ENCODE measurements around the gene ZSCAN10. TPM values are rescaled to one million over a fixed set of nuclear protein-coding genes. Genes with fewer than 3 reads are reported as not detected.

ZSCAN10 gene
- total RNA-seq, 4 donors from 2014 or later = not detected

DNA sequence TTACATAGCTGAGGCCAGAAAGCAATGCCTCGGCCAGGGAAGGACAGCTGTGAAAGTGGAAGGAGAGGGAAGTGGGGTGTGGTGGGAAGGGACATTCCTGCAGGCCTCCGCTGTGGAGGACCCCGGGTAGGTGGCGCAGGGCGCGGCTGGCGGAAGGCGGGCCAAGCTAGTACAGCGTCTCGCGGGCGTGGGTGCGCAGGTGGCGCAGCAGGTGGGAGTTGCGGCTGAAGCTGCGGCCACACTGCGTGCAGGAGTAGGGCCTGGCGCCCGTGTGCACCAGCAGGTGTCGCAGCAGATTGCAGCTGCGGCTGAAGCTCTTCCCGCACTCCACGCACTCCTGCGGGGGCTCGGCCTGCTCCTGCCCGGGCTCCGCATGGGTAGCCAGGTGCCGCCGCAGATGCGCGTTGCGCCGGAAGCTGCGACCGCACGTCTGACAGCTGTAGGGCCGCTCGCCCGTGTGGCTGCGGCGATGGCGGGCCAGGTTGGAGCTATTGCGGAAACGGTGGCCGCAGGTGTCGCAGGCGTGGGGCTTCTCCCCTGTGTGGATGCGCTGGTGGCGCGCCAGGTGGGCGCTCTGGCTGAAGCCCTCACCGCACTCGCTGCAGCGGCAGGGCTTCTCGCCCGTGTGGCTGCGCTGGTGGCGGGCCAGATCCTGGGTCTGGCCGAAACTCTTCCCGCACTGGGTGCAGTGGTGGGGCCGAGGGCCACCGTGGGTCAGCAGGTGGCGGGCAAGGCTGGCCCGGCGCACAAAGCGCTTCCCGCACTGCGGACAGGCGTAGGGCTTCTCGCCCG is 10.0 kb downstream of the ZSCAN10 start:
- DNase-seq = no peak
- intact Hi-C loops (cut with DNase I) = no loop called here
- H3K27ac ChIP-seq = no peak overlapping the region
- TF ChIP-seq, protein P1, sequence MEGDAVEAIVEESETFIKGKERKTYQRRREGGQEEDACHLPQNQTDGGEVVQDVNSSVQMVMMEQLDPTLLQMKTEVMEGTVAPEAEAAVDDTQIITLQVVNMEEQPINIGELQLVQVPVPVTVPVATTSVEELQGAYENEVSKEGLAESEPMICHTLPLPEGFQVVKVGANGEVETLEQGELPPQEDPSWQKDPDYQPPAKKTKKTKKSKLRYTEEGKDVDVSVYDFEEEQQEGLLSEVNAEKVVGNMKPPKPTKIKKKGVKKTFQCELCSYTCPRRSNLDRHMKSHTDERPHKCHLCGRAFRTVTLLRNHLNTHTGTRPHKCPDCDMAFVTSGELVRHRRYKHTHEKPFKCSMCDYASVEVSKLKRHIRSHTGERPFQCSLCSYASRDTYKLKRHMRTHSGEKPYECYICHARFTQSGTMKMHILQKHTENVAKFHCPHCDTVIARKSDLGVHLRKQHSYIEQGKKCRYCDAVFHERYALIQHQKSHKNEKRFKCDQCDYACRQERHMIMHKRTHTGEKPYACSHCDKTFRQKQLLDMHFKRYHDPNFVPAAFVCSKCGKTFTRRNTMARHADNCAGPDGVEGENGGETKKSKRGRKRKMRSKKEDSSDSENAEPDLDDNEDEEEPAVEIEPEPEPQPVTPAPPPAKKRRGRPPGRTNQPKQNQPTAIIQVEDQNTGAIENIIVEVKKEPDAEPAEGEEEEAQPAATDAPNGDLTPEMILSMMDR (IDR thresholded peaks at IDR 0.05) = no peak
- no peak for TF ChIP-seq POLR2A (IDR thresholded peaks at IDR 0.05)
- H3K4me1 ChIP-seq = peaks cover 7 to 17% of the 10 kb centered on the region in 2 donors
- H3K9me3 ChIP-seq = no peaks in the 10 kb centered on the region
- no peaks in the 10 kb centered on the region for H3K36me3 ChIP-seq
- H3K4me3 ChIP-seq (replicated peaks in 1 of 3) = no peak overlapping the region
- no peaks in the 10 kb centered on the region for H3K27me3 ChIP-seq
- WGBS, 2 donors = 87 to 91% methylated on average over 19 to 38 of the region's 71 CpGs

DNA sequence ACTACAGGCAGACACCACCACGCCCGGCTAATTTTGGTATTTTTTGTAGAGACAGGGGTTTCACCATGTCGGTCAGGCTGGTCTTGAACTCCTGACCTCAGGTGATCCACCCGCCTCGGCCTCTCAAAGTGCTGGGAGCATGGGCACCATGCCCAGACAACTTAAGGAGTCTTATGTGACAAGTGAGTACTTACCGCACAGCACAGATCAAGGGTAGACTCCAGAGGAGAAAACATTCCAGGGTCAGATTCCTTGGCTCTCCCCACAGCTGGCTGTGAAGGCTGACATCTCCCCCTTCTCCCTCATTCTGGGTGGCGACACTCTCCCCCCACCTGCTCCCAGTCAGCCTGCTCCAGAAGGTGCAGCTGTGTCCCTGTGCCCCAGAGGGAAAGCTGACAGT is 10.6 kb downstream of the ZSCAN10 start:
- intact Hi-C loops (cut with DNase I) = no loop called here
- DNase-seq = peak; percentile 60 to 79
- H3K9me3 ChIP-seq = no peaks in the 10 kb centered on the region
- no peaks in the 10 kb centered on the region for H3K36me3 ChIP-seq
- H3K4me1 ChIP-seq = peaks cover 7 to 17% of the 10 kb centered on the region in 2 donors
- no peaks in the 10 kb centered on the region for H3K27me3 ChIP-seq
- TF ChIP-seq, protein P1 (IDR thresholded peaks at IDR 0.05) = no peak
- no peak for TF ChIP-seq POLR2A (IDR thresholded peaks at IDR 0.05)
- WGBS, 2 donors = 29 to 43% methylated on average over 7 of the region's 7 CpGs
- H3K4me3 ChIP-seq (replicated peaks in 1 of 3) = no peak overlapping the region
- no peak overlapping the region for H3K27ac ChIP-seq

DNA sequence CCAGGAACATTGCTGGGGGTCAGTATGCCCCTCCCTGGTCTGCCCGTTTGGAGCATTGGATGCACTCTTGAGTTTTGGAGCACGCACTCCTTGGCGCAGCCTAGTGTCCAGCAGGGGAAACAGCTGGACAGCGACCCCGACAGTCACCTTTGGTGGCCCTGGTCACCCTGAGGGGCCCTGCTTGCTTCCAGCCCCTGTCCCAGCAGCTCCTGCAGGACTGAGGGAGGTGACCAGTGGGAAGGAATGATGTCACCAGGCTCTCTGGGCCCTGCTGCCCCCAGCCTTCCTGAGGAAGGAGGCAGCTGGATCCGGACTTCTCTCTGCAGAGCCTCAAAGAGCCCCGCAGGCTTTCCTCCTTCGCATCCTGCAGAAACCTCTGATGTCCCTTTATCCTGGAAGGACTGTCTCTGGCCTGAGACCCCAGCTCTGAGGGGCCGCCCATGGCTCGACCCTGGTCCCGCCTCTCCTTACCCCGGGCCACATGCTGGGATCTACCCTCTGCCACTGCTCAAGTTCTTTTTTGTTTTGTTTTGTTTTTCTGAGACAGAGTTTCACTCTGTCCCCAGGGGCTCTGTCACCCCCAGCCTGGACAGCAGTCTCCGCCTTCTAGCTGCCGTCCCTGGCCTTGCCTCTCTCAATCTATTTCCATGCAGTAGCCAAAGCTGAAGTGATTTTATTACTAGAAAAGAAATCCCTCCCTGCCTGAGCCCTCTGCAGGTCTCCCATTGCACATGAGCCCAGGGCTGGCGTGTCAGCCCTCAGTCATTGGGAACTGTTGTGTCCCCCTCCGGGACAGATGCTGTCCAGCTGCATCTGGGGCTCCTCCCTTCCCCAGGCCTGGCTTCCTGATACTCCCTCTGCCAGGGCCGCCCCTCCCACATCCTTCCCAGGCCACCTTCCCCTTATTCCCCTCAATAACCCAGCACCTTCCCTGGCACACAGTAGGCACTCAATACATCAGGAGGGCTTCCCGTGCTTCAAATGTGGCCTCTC is 11.6 kb downstream of the ZSCAN10 start:
- Histone ChIP-seq H3K27me3 (no peaks in the 10 kb centered on the region), H3K9me3 (no peaks in the 10 kb centered on the region), H3K36me3 (no peaks in the 10 kb centered on the region), H3K4me1 (peaks cover 7 to 17% of the 10 kb centered on the region in 2 donors), H3K4me3 (replicated peaks in 1 of 3) (no peak overlapping the region), H3K27ac (peak overlapping the region in 2 of 3 donors; percentile 44 to 55)
- DNase-seq = peak in 1 of 2 donors; percentile 26
- no peak for TF ChIP-seq POLR2A (IDR thresholded peaks at IDR 0.05)
- TF ChIP-seq, protein P1 (IDR thresholded peaks at IDR 0.05) = peak in 1 of 6 experiments; percentile 12
- intact Hi-C loops (cut with DNase I) = no loop called here
- WGBS, 2 donors = 47 to 51% methylated on average over 14 to 16 of the region's 18 CpGs

DNA sequence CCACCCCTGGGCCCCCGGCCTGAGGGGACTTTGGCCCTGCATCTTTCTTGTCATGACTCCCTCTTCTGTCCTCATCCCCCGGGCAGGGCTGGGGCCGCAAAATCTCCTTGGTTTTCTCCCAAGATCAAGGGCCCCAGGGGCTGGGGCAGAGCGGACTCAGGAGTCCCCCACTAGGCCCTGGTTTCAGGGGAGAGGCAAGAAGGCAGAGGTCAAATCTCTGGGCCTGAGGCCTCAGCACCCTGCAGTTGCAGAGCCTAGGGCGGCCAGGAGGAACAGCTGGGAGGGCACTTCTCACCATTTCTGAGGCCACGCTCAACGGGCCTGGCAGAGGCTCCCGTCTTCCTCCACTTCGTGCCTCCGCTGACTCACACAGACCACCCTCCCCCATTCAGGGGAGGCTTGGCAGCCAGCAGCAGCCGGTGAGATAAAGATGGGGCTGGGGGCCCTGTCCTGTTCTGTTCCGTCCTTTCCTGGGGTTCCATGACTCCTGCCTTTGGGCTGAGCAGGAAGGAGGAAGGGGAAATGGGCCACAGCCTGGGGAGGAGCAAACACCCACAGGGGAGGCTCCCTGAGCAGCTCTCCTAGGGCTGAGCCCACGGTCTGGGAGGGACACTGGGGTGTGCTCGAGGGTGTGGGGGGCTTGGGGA is 12.4 kb downstream of the ZSCAN10 start:
- intact Hi-C loops (cut with DNase I) = no loop called here
- H3K27ac ChIP-seq = peak overlapping the region in 2 of 3 donors; percentile 44 to 55
- no peaks in the 10 kb centered on the region for H3K36me3 ChIP-seq
- H3K9me3 ChIP-seq = no peaks in the 10 kb centered on the region
- no peak overlapping the region for H3K4me3 ChIP-seq (replicated peaks in 1 of 3)
- 73 to 80% methylated on average over 1 to 12 of the region's 14 CpGs for WGBS, 2 donors
- no peak for DNase-seq
- H3K27me3 ChIP-seq = no peaks in the 10 kb centered on the region
- peaks cover 7 to 17% of the 10 kb centered on the region in 2 donors for H3K4me1 ChIP-seq
- TF ChIP-seq, protein P1 (IDR thresholded peaks at IDR 0.05) = no peak
- TF ChIP-seq POLR2A (IDR thresholded peaks at IDR 0.05) = no peak

All from thyroid gland (tissue), 4 donors.